GM12874 (cell line): ENCODE results near the gene ATP1A2.

Experiments
- TF ChIP-seq, protein P1 (sequence below): IDR thresholded peaks from 2 replicates; pipeline ENCODE4 v1.5.1; 2011; ENCODE audit warnings: low read depth, mild to moderate bottlenecking, control low read depth, low read length, moderate library complexity; ENCODE audit not compliant: insufficient read depth

The ATP1A2 gene

DNA sequence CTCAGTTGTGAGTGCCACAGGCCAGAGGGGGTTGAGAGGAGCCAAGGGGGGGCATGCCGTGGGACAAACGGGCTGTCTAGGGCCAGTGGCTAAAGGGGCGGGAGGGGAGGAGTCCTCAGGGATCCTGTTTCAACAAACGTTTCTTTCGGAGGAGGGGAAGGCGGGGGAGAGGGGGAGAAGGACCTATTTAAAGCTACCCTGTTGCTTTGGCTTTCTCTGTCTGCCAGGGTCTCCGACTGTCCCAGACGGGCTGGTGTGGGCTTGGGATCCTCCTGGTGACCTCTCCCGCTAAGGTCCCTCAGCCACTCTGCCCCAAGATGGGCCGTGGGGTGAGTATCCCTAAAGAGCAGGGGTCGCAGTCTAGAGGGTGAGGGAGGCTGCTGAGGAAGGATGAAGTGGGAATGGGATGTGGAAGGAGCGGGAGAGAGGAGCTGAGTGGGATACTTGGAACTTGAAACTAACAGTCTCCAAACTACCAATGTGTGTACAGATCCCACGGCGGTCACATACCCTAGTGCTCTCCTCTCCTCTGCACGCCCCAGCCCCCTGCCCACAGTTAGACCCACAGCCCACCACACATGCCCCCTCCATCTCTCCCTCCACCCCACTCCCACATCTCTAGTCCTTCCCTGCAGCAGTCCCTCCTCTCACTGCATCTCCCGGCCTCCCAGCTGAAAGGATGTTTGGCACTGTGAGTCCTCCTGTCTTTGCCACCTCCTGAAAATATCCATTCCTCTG is at the start of gene ATP1A2:
Gene ATP1A2, plus strand, starts transcription at position 215 of the 738 bp plus-strand sequence. Its CDS starts 103 bp downstream, at position 318.
- TF ChIP-seq, protein P1, sequence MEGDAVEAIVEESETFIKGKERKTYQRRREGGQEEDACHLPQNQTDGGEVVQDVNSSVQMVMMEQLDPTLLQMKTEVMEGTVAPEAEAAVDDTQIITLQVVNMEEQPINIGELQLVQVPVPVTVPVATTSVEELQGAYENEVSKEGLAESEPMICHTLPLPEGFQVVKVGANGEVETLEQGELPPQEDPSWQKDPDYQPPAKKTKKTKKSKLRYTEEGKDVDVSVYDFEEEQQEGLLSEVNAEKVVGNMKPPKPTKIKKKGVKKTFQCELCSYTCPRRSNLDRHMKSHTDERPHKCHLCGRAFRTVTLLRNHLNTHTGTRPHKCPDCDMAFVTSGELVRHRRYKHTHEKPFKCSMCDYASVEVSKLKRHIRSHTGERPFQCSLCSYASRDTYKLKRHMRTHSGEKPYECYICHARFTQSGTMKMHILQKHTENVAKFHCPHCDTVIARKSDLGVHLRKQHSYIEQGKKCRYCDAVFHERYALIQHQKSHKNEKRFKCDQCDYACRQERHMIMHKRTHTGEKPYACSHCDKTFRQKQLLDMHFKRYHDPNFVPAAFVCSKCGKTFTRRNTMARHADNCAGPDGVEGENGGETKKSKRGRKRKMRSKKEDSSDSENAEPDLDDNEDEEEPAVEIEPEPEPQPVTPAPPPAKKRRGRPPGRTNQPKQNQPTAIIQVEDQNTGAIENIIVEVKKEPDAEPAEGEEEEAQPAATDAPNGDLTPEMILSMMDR: no peak

- TF ChIP-seq, protein P1: no peak
Observed at GRCh38 chr1:160066829-160067745, 48.5 kb upstream of the ATP1A2 start.

- TF ChIP-seq, protein P1: no peak
Observed at GRCh38 chr1:160068225-160068624, 47.3 kb upstream of the ATP1A2 start.

DNA sequence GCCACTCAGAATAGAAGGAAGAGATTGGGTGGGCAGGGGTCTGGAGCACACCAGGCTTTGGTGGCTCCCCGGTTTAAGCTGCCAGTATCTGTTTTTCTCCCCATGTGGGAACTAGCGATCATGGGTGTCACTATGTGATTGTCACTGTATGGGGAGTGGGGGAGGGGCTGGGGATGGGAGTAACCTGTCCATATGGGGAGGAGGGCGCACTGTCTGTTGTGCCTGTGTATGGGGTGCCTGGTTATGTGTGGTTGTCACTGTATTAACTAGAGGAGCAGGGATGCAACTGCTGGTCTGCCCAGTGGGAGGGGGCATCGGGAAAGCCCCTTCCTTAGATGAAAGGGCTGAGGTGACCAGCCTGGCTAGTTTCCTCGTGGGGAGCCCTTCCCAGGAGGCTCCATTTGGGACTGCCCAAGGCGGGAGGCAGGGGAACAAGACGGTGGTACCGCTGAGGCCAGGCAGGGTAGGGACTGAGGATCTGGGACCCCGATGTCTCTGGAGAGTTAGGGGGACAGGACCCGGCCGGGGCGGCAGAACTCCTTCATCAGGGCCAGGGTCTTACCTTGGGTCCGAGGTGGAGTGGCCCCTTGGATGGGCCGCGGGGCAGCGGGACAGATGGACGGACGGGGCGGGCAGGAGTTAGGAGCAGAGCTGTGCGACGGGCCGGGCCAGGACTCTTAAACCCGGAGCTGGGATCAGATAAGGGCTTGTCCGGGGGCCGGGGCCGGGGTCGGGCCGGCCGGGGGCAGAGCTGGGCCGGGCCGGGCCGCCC is 45.9 kb upstream of the ATP1A2 start, which contains the start of gene KCNJ10:
Gene KCNJ10, minus strand, starts transcription at position 701 of the 772 bp plus-strand sequence. CDS start 27,628 bp downstream, outside the sequence.
- TF ChIP-seq, protein P1: no peak

DNA sequence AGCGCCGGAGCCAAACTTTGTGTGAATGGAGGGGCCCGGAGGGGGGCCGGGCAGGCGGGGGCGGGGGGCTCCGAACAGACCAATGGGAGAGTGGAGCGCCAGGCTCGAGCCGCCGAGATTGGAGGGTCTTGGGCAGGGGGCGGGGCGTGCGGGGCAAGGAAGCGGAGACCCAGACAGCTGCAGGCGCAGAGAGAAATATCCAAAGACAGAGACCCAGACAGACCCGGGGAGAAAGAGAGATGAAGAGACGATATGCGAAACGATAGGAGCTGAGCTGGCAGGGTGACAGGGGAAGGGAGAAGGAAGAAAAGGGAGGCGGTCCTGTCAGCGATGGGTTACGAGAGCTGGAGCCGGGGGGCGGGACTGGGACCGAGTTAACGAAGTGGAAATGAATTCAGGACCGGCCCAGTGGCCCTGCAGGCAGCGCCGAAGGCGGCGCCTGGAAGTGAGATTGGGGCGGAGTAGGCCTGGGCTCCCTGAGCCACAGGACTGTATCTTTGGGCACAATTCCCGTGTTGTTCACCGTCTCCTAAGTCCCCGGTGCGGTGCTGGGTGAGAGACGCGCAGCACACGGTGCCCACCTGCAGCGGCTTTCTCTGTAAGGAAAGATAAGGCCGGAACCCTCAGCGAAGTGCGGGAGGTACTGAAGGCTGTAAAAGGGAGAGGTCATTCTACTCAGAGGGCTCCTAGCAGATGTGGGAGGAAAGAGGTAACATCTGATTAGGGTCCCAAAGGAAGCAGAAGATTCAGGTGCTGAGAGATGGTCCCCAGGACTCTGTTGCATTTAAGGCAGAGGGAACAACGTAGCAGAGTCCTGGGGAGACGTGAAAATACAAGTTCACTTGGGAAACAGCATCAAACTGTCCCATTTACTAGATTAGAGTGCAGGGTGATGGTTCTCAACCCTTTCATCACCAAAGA is 45.1 kb upstream of the ATP1A2 start:
- TF ChIP-seq, protein P1: no peak

- TF ChIP-seq, protein P1: no peak
Observed at GRCh38 chr1:160071289-160071688, 44.3 kb upstream of the ATP1A2 start.
